Breast epithelium (tissue), 4 donors: Measurements from ENCODE around the gene ITGA6. TPM values are rescaled to one million over a fixed set of nuclear protein-coding genes. Genes with fewer than 3 reads are reported as not detected.

Experiments
- DNase-seq, 2 donors: peaks; one replicate each; pipeline ENCODE4 v3.0.0-alpha.2; 2019; ENCODE audit warnings: low spot score in 2 of 2
- H3K27ac ChIP-seq, 2 donors: fragments of 200-600 bp; sonication (generic) in 1 of 2; one replicate each; pipeline ENCODE4 v1.5.1; 2016 to 2019; ENCODE audit warnings: mild to moderate bottlenecking in 1 of 2
- H3K27me3 ChIP-seq, 2 donors: fragments of 200-600 bp; sonication (generic) in 1 of 2; one replicate each; pipeline versions ENCODE4 v1.5.1 to v1.6.0; 2017 to 2019; ENCODE audit warnings: control low read depth in 1 of 2, mild to moderate bottlenecking in 1 of 2
- H3K36me3 ChIP-seq: fragments of 200-600 bp; one replicate; pipeline ENCODE4 v1.5.1; 2019
- H3K4me1 ChIP-seq, 2 donors: fragments of 200-600 bp; sonication (generic); one replicate each; pipeline ENCODE4 v1.5.1; 2016 to 2019; ENCODE audit warnings: control low read depth in 1 of 2
- H3K4me3 ChIP-seq, 3 donors: fragments of 200-600 bp; sonication (generic); 1 replicate in 2 of 3; 2 replicates in 1 of 3; pipeline ENCODE4 v1.5.1; 2016 to 2019; ENCODE audit warnings: mild to moderate bottlenecking in 3 of 3, moderate library complexity in 2 of 3
- H3K9me3 ChIP-seq, 2 donors: fragments of 200-600 bp; sonication (generic) in 1 of 2; one replicate each; pipeline ENCODE4 v1.5.1; 2016 to 2019; ENCODE audit warnings: control low read depth in 1 of 2
- CTCF ChIP-seq, 3 donors: fragments of 450-650 bp; IDR thresholded peaks; one replicate each; pipeline ENCODE4 v1.5.1; 2016 to 2017; ENCODE audit warnings: antibody characterized with exemption in 3 of 3, mild to moderate bottlenecking in 3 of 3, moderate library complexity in 3 of 3
- POLR2A ChIP-seq: fragments of 450-650 bp; IDR thresholded peaks from one replicate; pipeline ENCODE4 v1.6.1; 2016; ENCODE audit warnings: antibody characterized with exemption, mild to moderate bottlenecking, moderate library complexity
- POLR2AphosphoS5 ChIP-seq, 3 donors: sonication (generic); formaldehyde crosslinking; IDR thresholded peaks; one replicate each; pipeline ENCODE4 v1.6.1; 2017; ENCODE audit warnings: antibody characterized with exemption in 3 of 3
- intact Hi-C: fragments of 100-400 bp; cut with DNase I; formaldehyde crosslinking; loops from one replicate; pipeline ENCODE4 v1.15.1; 2023; ENCODE audit warnings: low total_unique reads
- total RNA-seq, 3 donors: library from RNA; depleted of rRNA; stranded (reverse); fragments of >200 nt; gene quantifications; one replicate each; pipeline ENCODE4 v1.1.0, GENCODE V29; 2016

Gene ITGA6
- total RNA-seq, result 10 to 100 TPM; 45.9 to 99.5 (median 93.1) TPM

DNA sequence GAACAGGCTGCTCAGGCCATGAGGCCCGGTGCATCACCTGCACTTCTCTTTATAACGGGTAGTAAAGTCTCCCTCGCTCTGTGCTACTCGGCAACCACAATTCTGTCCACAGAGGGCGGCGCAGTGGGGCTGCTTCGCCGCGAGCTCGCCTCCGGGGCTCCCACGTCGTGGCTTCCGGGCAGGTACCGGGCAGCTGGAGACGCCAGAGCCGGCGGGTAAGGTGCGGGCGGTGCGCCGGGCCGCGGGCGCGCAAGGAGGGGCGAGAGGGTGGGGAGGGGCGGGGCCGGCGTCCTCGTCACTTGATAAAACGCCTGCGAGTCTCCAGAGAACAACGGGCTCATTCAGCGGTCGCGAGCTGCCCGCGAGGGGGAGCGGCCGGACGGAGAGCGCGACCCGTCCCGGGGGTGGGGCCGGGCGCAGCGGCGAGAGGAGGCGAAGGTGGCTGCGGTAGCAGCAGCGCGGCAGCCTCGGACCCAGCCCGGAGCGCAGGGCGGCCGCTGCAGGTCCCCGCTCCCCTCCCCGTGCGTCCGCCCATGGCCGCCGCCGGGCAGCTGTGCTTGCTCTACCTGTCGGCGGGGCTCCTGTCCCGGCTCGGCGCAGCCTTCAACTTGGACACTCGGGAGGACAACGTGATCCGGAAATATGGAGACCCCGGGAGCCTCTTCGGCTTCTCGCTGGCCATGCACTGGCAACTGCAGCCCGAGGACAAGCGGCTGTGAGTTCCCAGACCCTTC lies at the start of gene ITGA6:
TSS of gene ITGA6 (plus strand) at position 331 of the 734 bp plus-strand sequence.
- Histone ChIP-seq H3K9me3 (no peaks in the 10 kb centered on the region), H3K4me3 (peak within 1 kb of the TSS; percentile 62 to 81 (median 77)), H3K27ac (peak within 1 kb of the TSS; percentile 85 to 89), H3K36me3 (no peaks in the 10 kb centered on the region), H3K4me1 (no peaks in the 10 kb centered on the region), H3K27me3 (no peaks in the 10 kb centered on the region)
- TF ChIP-seq POLR2A (no peak), POLR2AphosphoS5 (IDR thresholded peaks at IDR 0.05) (peak; percentile 12 to 16 (median 14)), CTCF (IDR thresholded peaks at IDR 0.05) (no peak)
- intact Hi-C loops, result no loop called here
- DNase-seq, result peak; percentile 62

DNA sequence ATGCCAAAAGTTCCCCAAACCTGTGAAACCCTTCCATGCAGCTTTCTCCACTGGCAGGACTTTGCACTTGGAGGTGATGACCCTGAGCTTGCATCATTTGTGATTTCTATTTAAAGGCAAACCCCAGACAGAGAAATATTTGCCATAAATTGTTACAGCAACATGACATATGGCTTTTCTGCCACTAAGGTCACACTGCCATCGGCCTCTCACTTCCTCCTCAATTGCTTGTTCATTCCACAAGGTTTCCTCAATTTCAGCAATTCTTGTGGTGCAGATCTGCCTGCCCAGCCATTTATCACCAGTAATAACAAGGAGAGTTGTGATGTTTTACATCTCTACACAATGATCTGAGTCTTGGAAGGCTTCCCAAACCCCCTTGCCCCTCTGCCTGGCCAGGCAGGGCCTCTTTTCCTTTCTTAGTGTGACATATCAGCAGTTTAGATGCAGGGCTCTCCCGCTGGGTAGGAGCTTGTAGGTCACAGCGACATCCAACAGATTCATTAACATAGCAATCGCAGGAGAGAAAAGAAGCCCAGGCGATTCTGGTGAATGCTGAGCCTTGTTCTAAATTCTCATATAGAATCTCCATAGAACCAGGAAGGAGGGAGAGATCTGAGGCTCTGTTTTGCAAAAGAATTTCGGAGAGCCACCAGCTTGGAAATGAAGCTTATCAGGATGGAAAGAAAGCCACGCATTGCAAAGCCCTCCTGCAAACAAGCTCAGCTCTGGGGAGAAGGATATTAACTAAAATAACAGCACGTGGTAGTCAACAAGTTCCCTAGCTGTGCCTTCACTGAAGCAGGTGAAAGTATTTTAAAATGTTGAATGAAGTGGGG lies 46.7 kb upstream of the ITGA6 start:
- intact Hi-C loops, result no loop called here
- Histone ChIP-seq H3K4me3 (no peak overlapping the region), H3K27me3 (no peaks in the 10 kb centered on the region), H3K36me3 (no peaks in the 10 kb centered on the region), H3K4me1 (no peaks in the 10 kb centered on the region), H3K9me3 (no peaks in the 10 kb centered on the region), H3K27ac (no peak overlapping the region)
- no peak for DNase-seq
- no peak for TF ChIP-seq POLR2AphosphoS5 (IDR thresholded peaks at IDR 0.05)
- TF ChIP-seq CTCF (IDR thresholded peaks at IDR 0.05), result no peak
- no peak for TF ChIP-seq POLR2A

DNA sequence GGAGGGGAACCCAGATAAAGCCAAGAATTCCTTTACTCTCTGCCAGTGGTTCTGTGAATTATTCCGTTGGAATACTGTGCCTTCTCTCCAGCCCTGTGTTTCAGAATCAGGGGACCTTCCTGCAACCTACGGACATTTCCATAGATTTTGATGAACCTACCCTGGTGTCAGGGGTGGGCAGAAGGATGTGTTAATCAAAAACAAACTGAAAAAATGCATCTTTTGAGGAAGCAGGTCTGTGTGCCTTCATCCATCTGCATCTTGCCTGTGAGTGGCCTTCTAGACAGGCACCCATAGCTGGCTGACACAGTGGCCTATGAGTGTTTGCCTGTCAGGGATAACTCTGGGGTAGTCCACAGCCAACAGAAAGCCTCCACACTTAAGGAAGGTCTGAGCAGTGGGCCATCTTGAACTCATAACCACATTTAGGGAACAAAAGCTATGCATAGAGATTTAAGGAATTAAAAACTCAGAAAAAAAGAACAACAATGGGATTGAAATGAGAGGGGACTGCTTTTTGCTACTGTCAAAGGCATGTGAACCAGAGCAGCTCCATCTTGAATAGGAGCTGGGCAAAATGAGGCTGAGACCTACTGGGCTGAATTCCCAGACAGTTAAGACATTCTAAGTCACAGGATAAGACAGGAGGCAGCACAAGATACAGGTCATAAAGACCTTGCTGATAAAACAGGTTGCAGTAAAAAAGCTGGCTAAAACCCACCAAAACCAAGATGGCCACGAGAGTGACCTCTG lies 45.9 kb upstream of the ITGA6 start:
- Histone ChIP-seq H3K4me3 (no peak overlapping the region), H3K36me3 (no peaks in the 10 kb centered on the region), H3K27me3 (no peaks in the 10 kb centered on the region), H3K4me1 (no peaks in the 10 kb centered on the region), H3K9me3 (no peaks in the 10 kb centered on the region), H3K27ac (no peak overlapping the region)
- TF ChIP-seq POLR2A (no peak), POLR2AphosphoS5 (IDR thresholded peaks at IDR 0.05) (no peak), CTCF (IDR thresholded peaks at IDR 0.05) (no peak)
- no peak for DNase-seq
- intact Hi-C loops, result no loop called here

GRCh38 chr2:172387361-172387760 lies 40.0 kb upstream of the ITGA6 start:
- intact Hi-C loops, result no loop called here
- Histone ChIP-seq H3K36me3 (no peaks in the 10 kb centered on the region), H3K27me3 (no peaks in the 10 kb centered on the region), H3K27ac (no peak overlapping the region), H3K9me3 (no peaks in the 10 kb centered on the region), H3K4me1 (no peaks in the 10 kb centered on the region), H3K4me3 (no peak overlapping the region)
- TF ChIP-seq POLR2AphosphoS5 (IDR thresholded peaks at IDR 0.05) (no peak), CTCF (IDR thresholded peaks at IDR 0.05) (no peak), POLR2A (no peak)
- DNase-seq, result no peak
